ENCODE measurements around the gene PODXL2. TPM values are rescaled to one million over a fixed set of nuclear protein-coding genes. Genes with fewer than 3 reads are reported as not detected.

The PODXL2 gene
- total and polyA plus RNA-seq, 2 of the 8 experiments (the other 6 are each of a cell fraction or from before 2014, with no cell fraction given) = 27.6 to 31.6 TPM

- H4K20me1 ChIP-seq (replicated peaks in 1 of 2; ENCODE audit: control insufficient read depth in 1 of 2, insufficient read depth in 2 of 2, low read length in 2 of 2) = no peaks in the 10 kb centered on the region
- H3K27me3 ChIP-seq (replicated peaks in 1 of 4; ENCODE audit: control insufficient read depth in 3 of 4, extremely low read depth in 1 of 4, insufficient read depth in 3 of 4, low read length in 3 of 4) = no peaks in the 10 kb centered on the region
- no peak overlapping the region for H3K18ac ChIP-seq (ENCODE audit: extremely low read depth, low read length)
- no peaks in the 10 kb centered on the region for H3K36me3 ChIP-seq (ENCODE audit: control insufficient read depth in 2 of 4, insufficient read depth in 4 of 4, low read length in 3 of 4)
- DNase-seq (ENCODE audit: low read depth in 1 of 2, low spot score in 2 of 2) (no peak), FAIRE-seq (no peak)
- ChIA-PET CTCF (ENCODE audit: partially characterized antibody) (interaction anchor here (0.6 to 6.8 kb wide), 7 partner anchors 18 to 258 kb away, joined by 3 to 43 read pairs (median 3); no protein-coding TSS in a partner anchor), POLR2A (ENCODE audit: partially characterized antibody) (no interaction called here)
- H4K5ac ChIP-seq (ENCODE audit: insufficient read length, low read depth, low read length) = no peak overlapping the region
- H2BK15ac ChIP-seq (ENCODE audit: low read length) = no peak overlapping the region
- H2BK12ac ChIP-seq (ENCODE audit: low read depth, low read length) = no peak overlapping the region
- no peak overlapping the region for H2AFZ ChIP-seq (ENCODE audit: low read length)
- H3K23ac ChIP-seq (ENCODE audit: insufficient read length) = no peak overlapping the region
- H3K56ac ChIP-seq (replicated peaks; ENCODE audit: insufficient read length, low read depth, low read length) = no peak overlapping the region
- H2AK5ac ChIP-seq (ENCODE audit: low read depth, low read length) = no peak overlapping the region
- H3K23me2 ChIP-seq (ENCODE audit: low read depth, low read length) = no peaks in the 10 kb centered on the region
- no peak overlapping the region for H3K4me3 ChIP-seq (ENCODE audit: extremely low read depth in 1 of 4, insufficient read depth in 2 of 4, low read depth in 3 of 4, low read length in 4 of 4)
- no peaks in the 10 kb centered on the region for H3K79me1 ChIP-seq (ENCODE audit: low read depth, low read length)
- no peak overlapping the region for H3K9ac ChIP-seq (replicated peaks in 1 of 4; ENCODE audit: extremely low read depth in 1 of 4, low read depth in 3 of 4, low read length in 3 of 4)
- H4K8ac ChIP-seq (ENCODE audit: extremely low read depth, insufficient read depth, low read length) = no peak overlapping the region
- H3K79me2 ChIP-seq (ENCODE audit: control insufficient read depth in 1 of 2, insufficient read depth in 2 of 2, low read length in 2 of 2) = no peaks in the 10 kb centered on the region
- no peak overlapping the region for H3K27ac ChIP-seq (ENCODE audit: low read depth, low read length)
- no peaks in the 10 kb centered on the region for H3K9me3 ChIP-seq (ENCODE audit: insufficient read depth in 2 of 2, low read depth in 1 of 2, low read length in 1 of 2)
- WGBS, 2 experiments (ENCODE audit: extremely low coverage in 1 of 2, insufficient coverage in 1 of 2, insufficient read length in 1 of 2, insufficient replicate concordance in 2 of 2, low coverage in 1 of 2, low lambda C conversion rate in 2 of 2, missing lambda C conversion rate in 1 of 2) = 94% methylated on average over 9 of the region's 9 CpGs; no CpG with 5 or more reads in 1 of the 2 experiments
- H2BK20ac ChIP-seq (ENCODE audit: low read length) = 0 out of 2 replicates have a peak overlapping the region, but pooled peaks have one; percentile 48
- H2BK120ac ChIP-seq (replicated peaks; ENCODE audit: low read depth, low read length) = no peak overlapping the region
- H3K4me1 ChIP-seq (replicated peaks in 1 of 4; ENCODE audit: control insufficient read depth in 3 of 4, insufficient read depth in 4 of 4, low read length in 3 of 4) = peaks cover 0 to 10% (median 2%) of the 10 kb centered on the region in 4 experiments; a peak in 3 of 7 replicates
- peak overlapping the region; percentile 63 for H3K4ac ChIP-seq (replicated peaks; ENCODE audit: insufficient read length, low read depth, low read length)
- no peak overlapping the region for H4K91ac ChIP-seq (replicated peaks; ENCODE audit: insufficient read length, low read length)
- no peak overlapping the region for H3K4me2 ChIP-seq (ENCODE audit: insufficient read depth in 1 of 2, low read depth in 2 of 2, low read length in 2 of 2)
- H3K14ac ChIP-seq (ENCODE audit: insufficient read length) = no peak overlapping the region
- H2BK5ac ChIP-seq (ENCODE audit: low read depth, low read length) = no peak overlapping the region
- TF ChIP-seq JUND (IDR thresholded peaks at IDR 0.05; ENCODE audit: low read length) (no peak), POLR2AphosphoS5 (IDR thresholded peaks at IDR 0.05; ENCODE audit: low read depth, low read length) (no peak), CBX8 (IDR thresholded peaks at IDR 0.05; ENCODE audit: borderline replicate concordance, low read depth, low read length) (no peak), SAP30 (IDR thresholded peaks at IDR 0.05; ENCODE audit: insufficient read depth, insufficient replicate concordance, low read length) (no peak), PHF8 (conservative IDR thresholded peaks at IDR 0.05; ENCODE audit: low read depth, low read length) (no peak), SIX5 (IDR thresholded peaks at IDR 0.05; ENCODE audit: low read depth, low read length) (no peak), BRCA1 (IDR thresholded peaks at IDR 0.05; ENCODE audit: low read depth, low read length) (no peak), CTBP2 (IDR thresholded peaks at IDR 0.05; ENCODE audit: borderline replicate concordance, insufficient read depth, insufficient read length, low read length) (no peak), EGR1 (IDR thresholded peaks at IDR 0.05; ENCODE audit: borderline replicate concordance, low read depth, low read length) (no peak), EP300 (IDR thresholded peaks at IDR 0.05; ENCODE audit: borderline replicate concordance in 1 of 2, low read depth in 2 of 2, low read length in 2 of 2) (no peak), CEBPB (IDR thresholded peaks at IDR 0.05; ENCODE audit: low read depth, low read length) (no peak), EZH2 (IDR thresholded peaks at IDR 0.05; ENCODE audit: low read depth, low read length, severe bottlenecking) (no peak)
These were observed 84.1 kb downstream of the PODXL2 start for GRCh38 chr3:127712881-127713771.

Data from H1 (cell line).